Right lobe of liver (tissue), 4 donors: ENCODE results near the gene TGFBR1.

Experiments used
- POLR2A ChIP-seq: fragments of 450-650 bp; IDR thresholded peaks from one replicate; pipeline ENCODE4 v1.6.1; 2017; ENCODE audit warnings: antibody characterized with exemption, mild to moderate bottlenecking
- TF ChIP-seq, protein P1 (sequence below), 4 donors: fragments of 200-600 bp in 3 of 4; fragments of 450-650 bp in 1 of 4; IDR thresholded peaks; one replicate each; pipeline versions ENCODE4 v1.5.1 to v1.8.0; 2016 to 2022; ENCODE audit warnings: antibody characterized with exemption in 4 of 4, mild to moderate bottlenecking in 2 of 4
- donor health status: DM: no; HTN: no; CAD: no.
- donor health status: DM: no; HTN: no; CAD: no.
- donor health status: DM: no; HTN: yes; CAD: no.

DNA sequence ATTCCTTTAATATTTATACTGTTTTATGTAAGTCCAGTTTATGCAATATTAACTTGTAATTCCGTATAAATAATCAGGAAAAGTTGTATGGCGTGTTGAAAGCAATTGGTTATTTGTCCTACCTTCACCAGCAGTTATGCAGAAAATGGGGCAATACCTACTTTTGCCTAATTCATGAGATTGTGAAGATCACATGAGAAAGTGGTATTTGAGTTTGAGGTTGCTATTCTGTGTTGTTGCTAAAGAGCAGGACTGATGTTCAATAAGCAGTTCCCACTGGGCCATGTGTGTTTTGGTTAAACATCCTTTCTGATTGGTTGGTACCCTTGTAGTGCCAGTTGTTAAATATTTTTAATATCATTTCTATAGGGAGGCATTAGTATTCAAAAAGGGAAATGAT, 3.2 kb downstream of the TGFBR1 start:
- TF ChIP-seq, protein P1, sequence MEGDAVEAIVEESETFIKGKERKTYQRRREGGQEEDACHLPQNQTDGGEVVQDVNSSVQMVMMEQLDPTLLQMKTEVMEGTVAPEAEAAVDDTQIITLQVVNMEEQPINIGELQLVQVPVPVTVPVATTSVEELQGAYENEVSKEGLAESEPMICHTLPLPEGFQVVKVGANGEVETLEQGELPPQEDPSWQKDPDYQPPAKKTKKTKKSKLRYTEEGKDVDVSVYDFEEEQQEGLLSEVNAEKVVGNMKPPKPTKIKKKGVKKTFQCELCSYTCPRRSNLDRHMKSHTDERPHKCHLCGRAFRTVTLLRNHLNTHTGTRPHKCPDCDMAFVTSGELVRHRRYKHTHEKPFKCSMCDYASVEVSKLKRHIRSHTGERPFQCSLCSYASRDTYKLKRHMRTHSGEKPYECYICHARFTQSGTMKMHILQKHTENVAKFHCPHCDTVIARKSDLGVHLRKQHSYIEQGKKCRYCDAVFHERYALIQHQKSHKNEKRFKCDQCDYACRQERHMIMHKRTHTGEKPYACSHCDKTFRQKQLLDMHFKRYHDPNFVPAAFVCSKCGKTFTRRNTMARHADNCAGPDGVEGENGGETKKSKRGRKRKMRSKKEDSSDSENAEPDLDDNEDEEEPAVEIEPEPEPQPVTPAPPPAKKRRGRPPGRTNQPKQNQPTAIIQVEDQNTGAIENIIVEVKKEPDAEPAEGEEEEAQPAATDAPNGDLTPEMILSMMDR (IDR thresholded peaks at IDR 0.05): no peak
- no peak for TF ChIP-seq POLR2A
